Fibroblast of skin of left quadriceps (primary cell): ENCODE measurements around the gene GSG1L2.
"Not testable (repeated sequence)": the region's sequence is repeated elsewhere in the genome, so short reads cannot be mapped to it uniquely, and the experiment has no call there.

Experiments
- DNase-seq, 2 experiments: peaks; one replicate each; pipeline ENCODE4 v3.0.0-alpha.2; 2013; ENCODE audit warnings: low read depth in 2 of 2

The GSG1L2 gene

GRCh38 chr17:9788601-9789000 lies 33.3 kb downstream of the GSG1L2 start:
- no peak for DNase-seq

DNA sequence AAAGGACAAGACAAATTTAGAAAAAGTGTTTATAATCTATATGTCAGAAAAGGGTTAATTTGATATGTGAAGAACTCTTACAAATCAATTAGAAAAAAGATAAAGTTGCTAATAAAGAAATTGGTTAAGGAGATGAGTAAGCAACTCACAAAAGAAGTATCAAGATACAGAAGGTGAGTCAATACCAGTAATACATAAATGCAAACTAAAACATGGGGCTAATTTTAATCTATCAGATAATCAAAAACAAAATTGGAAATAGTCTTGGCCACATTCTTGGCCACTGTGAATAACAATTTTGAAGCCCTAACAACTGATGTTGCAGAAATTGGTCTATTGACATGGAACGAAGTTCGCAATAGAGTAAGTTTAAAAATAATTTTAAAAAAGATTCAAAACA lies 37.3 kb downstream of the GSG1L2 start:
- DNase-seq: no peak

- DNase-seq: not testable (repeated sequence)
Measured at GRCh38 chr17:9783465-9783864, 38.4 kb downstream of the GSG1L2 start.

DNA sequence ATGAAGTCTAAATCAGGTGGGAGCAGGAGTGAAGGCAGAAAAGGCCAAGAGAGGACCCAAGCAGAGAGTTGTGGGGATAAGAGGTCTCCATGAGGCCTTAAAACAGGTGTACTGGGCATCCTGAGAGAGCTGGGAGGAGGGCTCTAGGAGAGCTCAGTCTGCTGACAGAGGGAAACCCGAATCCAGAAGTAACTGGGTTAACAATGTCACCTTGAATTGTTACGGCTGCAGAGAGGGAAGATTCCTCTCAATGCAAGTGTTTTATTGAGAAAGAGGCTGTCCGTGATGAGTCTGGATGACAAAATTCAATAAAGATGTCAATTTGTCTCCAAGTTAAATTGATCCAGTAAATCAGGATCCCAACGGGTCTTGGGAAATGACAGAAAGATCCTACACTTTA lies 38.8 kb downstream of the GSG1L2 start:
- DNase-seq: no peak

DNA sequence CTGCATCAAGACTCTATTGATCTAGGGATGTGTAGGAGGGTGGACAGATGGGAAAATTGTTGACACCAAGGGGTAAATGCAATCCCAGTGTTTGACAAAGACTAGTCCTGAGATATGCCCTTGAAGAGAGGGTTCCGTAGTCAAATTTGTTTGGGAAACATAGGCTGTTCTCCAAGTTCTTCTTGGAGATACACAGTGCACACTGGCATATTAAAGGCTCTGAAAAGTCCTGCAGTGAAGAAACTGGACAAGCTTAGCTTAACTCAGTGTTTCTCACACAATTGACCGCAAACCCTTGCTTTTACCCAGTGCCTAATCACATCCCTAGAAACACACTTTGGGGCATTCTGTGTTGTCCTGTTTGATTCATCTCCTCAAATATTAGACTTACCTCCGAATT lies 41.3 kb downstream of the GSG1L2 start:
- DNase-seq: no peak

- no peak for DNase-seq
Measured at GRCh38 chr17:9776911-9777310, 45.0 kb downstream of the GSG1L2 start.

DNA sequence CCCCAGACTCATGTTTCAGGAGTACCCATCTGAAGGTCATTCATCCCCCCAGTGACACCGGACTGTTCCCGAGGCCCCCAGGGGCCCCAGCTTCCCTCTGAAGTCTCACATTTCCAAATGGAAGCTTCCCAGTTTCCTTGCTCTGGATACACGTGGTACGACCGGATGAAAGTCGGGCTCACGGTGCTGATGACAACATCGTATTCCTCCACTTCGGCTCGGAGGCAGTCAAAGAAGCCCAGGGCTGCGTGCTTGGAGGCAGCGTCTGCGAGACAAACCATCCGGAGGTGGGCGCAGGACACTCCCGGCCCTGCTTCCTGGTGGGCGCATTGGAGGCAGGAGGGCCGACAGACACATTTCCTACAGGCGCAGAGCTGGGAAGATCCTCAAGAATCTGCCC lies 49.2 kb downstream of the GSG1L2 start:
- DNase-seq: no peak

DNA sequence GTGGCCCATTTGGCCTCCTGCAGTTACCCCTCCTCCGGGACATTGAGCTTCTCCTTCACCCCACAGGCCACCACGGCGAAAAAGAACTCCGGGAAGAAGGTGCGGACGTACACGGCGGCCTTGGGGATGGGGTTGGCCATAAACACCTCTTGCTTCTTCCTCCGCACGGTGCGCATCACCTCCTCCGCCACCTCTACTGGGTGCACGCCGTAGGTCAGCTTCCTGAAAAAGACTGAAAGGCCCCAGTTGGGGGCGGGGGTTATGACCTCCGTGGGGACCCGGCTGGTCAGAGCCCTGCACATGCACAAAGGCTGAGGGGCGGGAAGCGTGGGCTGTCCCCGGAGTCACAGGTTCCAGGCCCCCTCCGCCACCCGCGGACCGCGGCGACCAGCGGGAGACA lies 50.4 kb downstream of the GSG1L2 start:
- DNase-seq: no peak

DNA sequence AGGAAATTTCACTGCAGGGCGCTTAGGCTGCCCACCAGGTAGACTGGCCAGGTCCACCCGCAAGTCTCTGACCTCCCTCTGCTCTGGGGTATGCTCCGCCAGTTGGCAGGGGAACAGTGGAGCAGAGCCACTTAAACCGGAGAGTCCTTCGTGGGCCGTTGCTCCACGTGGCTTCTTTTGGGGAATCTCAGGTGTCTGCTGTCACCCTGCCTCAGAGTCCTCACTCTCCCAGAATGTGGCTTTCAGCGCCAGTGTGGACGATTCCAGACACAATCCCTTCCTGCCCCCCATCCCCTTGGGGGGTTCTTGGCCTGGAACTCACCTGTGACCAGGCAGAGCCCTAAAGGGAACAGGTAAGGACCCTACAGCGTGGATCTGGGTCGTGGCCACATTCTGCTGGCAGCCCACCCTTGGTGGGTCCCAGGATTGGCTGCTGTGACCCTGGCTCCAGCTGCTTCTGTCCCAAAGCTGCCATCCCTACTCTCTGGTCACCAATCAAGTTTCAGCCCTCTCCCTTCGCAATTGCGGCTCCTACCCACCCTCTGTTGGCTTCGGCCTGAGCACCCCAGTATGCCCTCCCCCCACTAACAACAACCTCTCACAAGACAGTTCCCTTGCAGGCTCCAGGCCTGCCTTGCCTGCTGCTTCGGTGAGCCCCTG lies 52.7 kb downstream of the GSG1L2 start:
- DNase-seq: no peak

GRCh38 chr17:9768381-9768934 lies 53.4 kb downstream of the GSG1L2 start:
- DNase-seq: peak in 1 of 2 experiments; percentile 9

DNA sequence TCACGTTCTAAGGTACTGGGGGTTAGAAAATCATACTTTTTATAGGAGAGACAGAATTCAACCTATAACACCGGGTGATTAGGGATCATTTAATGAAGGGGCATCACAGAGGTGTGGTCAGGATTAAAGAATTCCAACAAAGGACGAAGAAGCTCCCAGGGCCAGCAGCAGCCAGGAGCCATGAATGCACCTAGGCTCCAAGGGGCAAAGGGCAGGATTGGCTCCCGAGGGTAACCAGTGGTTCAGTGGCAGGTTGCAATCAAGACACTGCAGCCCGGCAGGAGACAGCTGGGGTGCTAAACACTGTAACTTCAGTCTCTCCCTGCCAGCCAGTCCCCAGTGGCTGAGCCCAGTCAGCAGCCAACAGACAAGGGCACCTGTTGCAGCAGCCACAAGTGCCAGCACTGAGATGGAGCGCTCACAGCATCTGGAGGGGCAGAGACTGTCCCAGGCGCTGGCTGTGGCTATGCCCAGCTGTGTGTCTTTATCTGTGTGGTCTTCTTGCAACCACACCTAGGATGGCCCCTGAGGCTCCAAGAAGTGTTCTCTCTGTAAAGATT lies 54.4 kb downstream of the GSG1L2 start:
- DNase-seq: no peak

DNA sequence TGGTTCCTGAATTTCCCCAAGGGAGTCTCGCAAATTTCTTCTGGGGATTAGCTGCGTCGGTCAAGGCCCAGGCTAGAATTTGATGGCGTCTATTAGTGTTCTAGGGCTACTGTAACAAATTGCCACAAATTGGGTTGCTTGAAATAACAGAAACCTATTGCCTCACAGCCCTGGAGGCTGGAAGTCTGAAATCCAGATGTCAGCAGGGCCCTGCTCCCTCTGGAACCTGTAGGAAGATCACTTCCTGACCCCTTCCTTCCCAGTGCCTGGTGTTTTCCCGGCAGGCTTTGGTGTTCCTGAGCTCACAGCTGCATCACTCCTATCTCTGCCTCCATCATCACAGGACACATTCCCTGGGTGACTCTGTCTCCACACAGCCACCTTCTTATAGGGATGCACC lies 54.9 kb downstream of the GSG1L2 start:
- DNase-seq: no peak

DNA sequence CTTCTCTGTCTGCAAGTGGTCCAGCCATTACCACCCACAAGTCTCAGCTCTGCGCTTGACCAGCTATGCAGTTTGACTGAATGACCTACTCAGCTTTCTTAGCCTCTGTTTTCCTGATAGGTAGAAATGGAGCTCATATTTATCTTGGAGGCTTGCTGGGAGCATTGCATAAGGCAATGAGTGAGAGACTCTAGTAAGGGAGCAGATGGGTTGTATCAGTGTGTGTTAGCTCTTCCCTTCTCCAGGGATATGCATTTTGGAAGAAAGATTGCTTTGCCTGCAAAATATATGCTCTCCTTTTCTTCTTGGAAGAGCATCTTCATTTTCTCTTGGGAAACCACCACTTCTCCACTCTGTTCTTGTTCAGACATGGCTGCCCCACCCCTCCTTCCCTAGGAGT lies 56.6 kb downstream of the GSG1L2 start:
- DNase-seq: no peak

- DNase-seq: no peak
Measured at GRCh38 chr17:9763643-9764042, 58.2 kb downstream of the GSG1L2 start.

DNA sequence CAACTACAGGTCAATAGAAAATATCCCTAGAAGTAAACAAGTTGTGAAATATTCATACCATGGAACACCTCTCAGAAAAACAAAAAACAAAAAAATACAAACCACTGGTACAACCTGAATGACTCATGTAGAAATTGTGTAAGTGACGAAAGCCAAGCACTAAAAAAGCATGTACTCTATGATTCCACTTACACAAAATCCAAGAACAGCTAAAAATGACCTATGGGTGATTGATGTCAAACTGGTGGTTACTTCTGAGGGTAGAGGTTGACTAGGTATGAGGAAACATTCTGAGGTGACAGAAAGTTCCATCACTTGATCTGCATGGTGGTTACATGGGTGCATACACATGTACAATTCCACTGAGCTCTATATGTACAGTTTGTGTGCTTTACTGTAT lies 61.6 kb downstream of the GSG1L2 start:
- DNase-seq: no peak

- no peak for DNase-seq
Measured at GRCh38 chr17:9755083-9755482, 66.8 kb downstream of the GSG1L2 start.
